ENCODE results near the gene GABRG3. TPM values are rescaled to one million over a fixed set of nuclear protein-coding genes. Genes with fewer than 3 reads are reported as not detected.

The GABRG3 gene
- total RNA-seq, 1 experiment from 2014 or later, result 0.15 TPM

DNA sequence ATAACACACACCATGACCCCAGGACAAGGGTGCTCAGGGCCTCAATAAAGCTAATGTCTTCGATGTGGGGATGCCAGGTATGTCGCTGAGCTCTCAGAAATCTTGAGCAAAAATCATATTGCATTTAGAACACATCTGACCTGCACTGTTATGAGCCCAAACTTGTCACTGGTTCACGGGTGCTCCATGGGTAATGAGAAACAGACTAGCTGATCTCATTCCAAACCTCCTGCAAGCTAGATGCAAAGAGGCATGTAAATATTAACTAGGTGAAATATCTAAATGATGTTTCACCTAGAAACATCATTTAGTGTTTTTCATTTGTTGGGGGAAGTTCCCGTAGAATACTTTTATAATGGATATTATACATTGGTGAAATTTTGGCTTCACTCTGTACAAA is 578.8 kb downstream of the GABRG3 start:
- no peak overlapping the region for H3K4me2 ChIP-seq (ENCODE audit: insufficient read depth, insufficient read length, low read length)
- no peaks in the 10 kb centered on the region for H3K9me3 Mint-ChIP-seq
- H3K27ac ChIP-seq (ENCODE audit: insufficient read length, low read depth, low read length), result no peak overlapping the region
- H2BK5ac ChIP-seq (ENCODE audit: insufficient read length, low read length), result no peak overlapping the region
- no peaks in the 10 kb centered on the region for H3K23me2 ChIP-seq (ENCODE audit: insufficient read length, low read depth, low read length, poor library complexity, severe bottlenecking)
- H3T11ph ChIP-seq (ENCODE audit: low read length), result no peak overlapping the region
- TF ChIP-seq, protein P1, sequence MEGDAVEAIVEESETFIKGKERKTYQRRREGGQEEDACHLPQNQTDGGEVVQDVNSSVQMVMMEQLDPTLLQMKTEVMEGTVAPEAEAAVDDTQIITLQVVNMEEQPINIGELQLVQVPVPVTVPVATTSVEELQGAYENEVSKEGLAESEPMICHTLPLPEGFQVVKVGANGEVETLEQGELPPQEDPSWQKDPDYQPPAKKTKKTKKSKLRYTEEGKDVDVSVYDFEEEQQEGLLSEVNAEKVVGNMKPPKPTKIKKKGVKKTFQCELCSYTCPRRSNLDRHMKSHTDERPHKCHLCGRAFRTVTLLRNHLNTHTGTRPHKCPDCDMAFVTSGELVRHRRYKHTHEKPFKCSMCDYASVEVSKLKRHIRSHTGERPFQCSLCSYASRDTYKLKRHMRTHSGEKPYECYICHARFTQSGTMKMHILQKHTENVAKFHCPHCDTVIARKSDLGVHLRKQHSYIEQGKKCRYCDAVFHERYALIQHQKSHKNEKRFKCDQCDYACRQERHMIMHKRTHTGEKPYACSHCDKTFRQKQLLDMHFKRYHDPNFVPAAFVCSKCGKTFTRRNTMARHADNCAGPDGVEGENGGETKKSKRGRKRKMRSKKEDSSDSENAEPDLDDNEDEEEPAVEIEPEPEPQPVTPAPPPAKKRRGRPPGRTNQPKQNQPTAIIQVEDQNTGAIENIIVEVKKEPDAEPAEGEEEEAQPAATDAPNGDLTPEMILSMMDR (conservative IDR thresholded peaks at IDR 0.05), result no peak
- H4K5ac ChIP-seq (ENCODE audit: insufficient read length, low read depth, low read length), result no peak overlapping the region
- DNase-seq, result no peak
- no peaks in the 10 kb centered on the region for H3K4me1 ChIP-seq (ENCODE audit: insufficient read depth, low read length)
- no peaks in the 10 kb centered on the region for H3K79me2 ChIP-seq (ENCODE audit: insufficient read depth, low read length)
- H3K14ac ChIP-seq (ENCODE audit: insufficient read depth, low read length), result no peak overlapping the region
- no peaks in the 10 kb centered on the region for H3K27me3 ChIP-seq (ENCODE audit: insufficient read depth, low read length)
- H3K23ac ChIP-seq (ENCODE audit: insufficient read length, low read depth, low read length), result no peak overlapping the region
- H2AFZ ChIP-seq (ENCODE audit: low read length), result no peak overlapping the region
- no peak overlapping the region for H2AK5ac ChIP-seq (ENCODE audit: insufficient read length, low read length)
- H4K8ac ChIP-seq (replicated peaks; ENCODE audit: insufficient read length, low read depth, low read length), result no peak overlapping the region
- H2BK20ac ChIP-seq (ENCODE audit: low read depth, low read length, poor library complexity, severe bottlenecking), result no peak overlapping the region
- no peak overlapping the region for H2BK12ac ChIP-seq (ENCODE audit: insufficient read length, low read depth, low read length)
- H3K4me1 Mint-ChIP-seq, result no peaks in the 10 kb centered on the region
- H3K18ac ChIP-seq (ENCODE audit: insufficient read length, low read depth, low read length), result no peak overlapping the region
- no peak overlapping the region for H3K27ac Mint-ChIP-seq
- no peak overlapping the region for H3K4me3 Mint-ChIP-seq
- H4K20me1 ChIP-seq (ENCODE audit: control insufficient read depth, insufficient read depth, insufficient read length), result no peaks in the 10 kb centered on the region
- H3K9ac ChIP-seq (ENCODE audit: extremely low read depth, insufficient read length, low read length), result no peak overlapping the region
- H3K56ac ChIP-seq (ENCODE audit: insufficient read length, low read depth, low read length), result no peak overlapping the region
- H3K79me1 ChIP-seq (ENCODE audit: insufficient read depth, low read depth, low read length, poor library complexity, severe bottlenecking), result no peaks in the 10 kb centered on the region
- H3K27me3 Mint-ChIP-seq (ENCODE audit: low read depth), result no peaks in the 10 kb centered on the region; the same call in none of the 2 replicates
- H2BK120ac ChIP-seq (ENCODE audit: low read depth, low read length, poor library complexity, severe bottlenecking), result no peak overlapping the region
- no peak overlapping the region for H3K4ac ChIP-seq (ENCODE audit: low read depth, low read length)
- H3K36me3 Mint-ChIP-seq (ENCODE audit: insufficient read depth in 1 of 3, low read depth in 3 of 3), result no peaks in the 10 kb centered on the region; a peak in 2 of 7 replicates
- no peaks in the 10 kb centered on the region for H3K9me3 ChIP-seq (ENCODE audit: control insufficient read depth, low read depth, low read length)
- no peak overlapping the region for H2BK15ac ChIP-seq (ENCODE audit: low read depth, low read length)
- no CpG with 5 or more reads among the region's 4 CpGs for WGBS (ENCODE audit: extremely low coverage, insufficient read length, low lambda C conversion rate)
- no peak overlapping the region for H4K91ac ChIP-seq (ENCODE audit: insufficient read length, low read depth, low read length)
